ENCODE measurements around the gene PAGR1. TPM values are rescaled to one million over a fixed set of nuclear protein-coding genes. Genes with fewer than 3 reads are reported as not detected.

PAGR1 gene
- total and polyA plus RNA-seq, 2 of the 8 experiments (the other 6 are each of a cell fraction or from before 2014, with no cell fraction given), result 35.4 to 56.4 TPM

- no peak for TF ChIP-seq RAD21 (IDR thresholded peaks at IDR 0.05 in 1 of 2, conservative IDR thresholded peaks at IDR 0.05 in 1 of 2; ENCODE audit: low read depth in 2 of 2, low read length in 2 of 2)
- TF ChIP-seq CTBP2 (IDR thresholded peaks at IDR 0.05; ENCODE audit: borderline replicate concordance, insufficient read depth, insufficient read length, low read length), result no peak
- TF ChIP-seq HDAC2 (IDR thresholded peaks at IDR 0.05; ENCODE audit: borderline replicate concordance in 1 of 2, low read depth in 2 of 2, low read length in 2 of 2), result no peak
- no peak for TF ChIP-seq SIX5 (IDR thresholded peaks at IDR 0.05; ENCODE audit: low read depth, low read length)
- no peak for TF ChIP-seq EP300 (IDR thresholded peaks at IDR 0.05; ENCODE audit: borderline replicate concordance in 1 of 2, low read depth in 2 of 2, low read length in 2 of 2)
- no peak for TF ChIP-seq ATF3 (IDR thresholded peaks at IDR 0.05; ENCODE audit: insufficient read depth, low read depth, low read length)
These were observed 25.7 kb downstream of the PAGR1 start (continued) for GRCh38 chr16:29841631-29842030.
